GM23338 (cell line): ENCODE measurements around the gene ZNF385B. TPM values are rescaled to one million over a fixed set of nuclear protein-coding genes. Genes with fewer than 3 reads are reported as not detected.
A peak's percentile ranks its signal among the peaks of the same experiment; 100 is the strongest.

Experiments used
- ATAC-seq: fragments of 200-7000 bp; cut with Tn5 transposase; 3 replicates; pipeline ENCODE4 v1.9.1; 2020
- DNase-seq: peaks from one replicate; pipeline ENCODE4 v3.0.0-alpha.2; 2015; ENCODE audit warnings: low spot score
- H2AFZ ChIP-seq: fragments of 200-600 bp; sonication (generic); 2 replicates; pipeline ENCODE4 v1.8.0; 2016; ENCODE audit warnings: antibody characterized with exemption, mild to moderate bottlenecking, moderate library complexity
- H3F3A ChIP-seq: fragments of 200-600 bp; sonication (generic); replicated peaks from 2 replicates; pipeline ENCODE4 v1.8.0; 2017; ENCODE audit warnings: antibody characterized with exemption, mixed run types, low read depth
- H3K27ac ChIP-seq: fragments of 200-600 bp; sonication (generic); 2 replicates; pipeline ENCODE4 v1.6.1; 2016; ENCODE audit warnings: low read depth
- H3K27me3 ChIP-seq: fragments of 200-600 bp; sonication (generic); 2 replicates; pipeline ENCODE4 v1.8.0; 2016; ENCODE audit warnings: mild to moderate bottlenecking, mixed run types, moderate library complexity; ENCODE audit not compliant: insufficient read depth
- H3K36me3 ChIP-seq: fragments of 200-600 bp; sonication (generic); 2 replicates; pipeline ENCODE4 v1.8.0; 2016; ENCODE audit warnings: mild to moderate bottlenecking; ENCODE audit not compliant: insufficient read depth
- H3K4me1 ChIP-seq: fragments of 200-600 bp; sonication (generic); 2 replicates; pipeline ENCODE4 v1.8.0; 2016; ENCODE audit warnings: mild to moderate bottlenecking, moderate library complexity; ENCODE audit not compliant: insufficient read depth
- H3K4me2 ChIP-seq: fragments of 200-600 bp; sonication (generic); 2 replicates; pipeline ENCODE4 v1.7.1; 2017; ENCODE audit warnings: mixed run types
- H3K4me3 ChIP-seq: fragments of 200-600 bp; sonication (generic); 2 replicates; pipeline ENCODE4 v1.6.1; 2016; ENCODE audit warnings: mixed run types
- H3K79me2 ChIP-seq: fragments of 200-600 bp; sonication (generic); replicated peaks from 2 replicates; pipeline ENCODE4 v1.8.0; 2017; ENCODE audit warnings: mild to moderate bottlenecking; ENCODE audit not compliant: insufficient read depth
- H3K9me2 ChIP-seq: fragments of 200-600 bp; sonication (generic); 2 replicates; pipeline ENCODE4 v1.8.0; 2017; ENCODE audit not compliant: insufficient read depth
- H4K20me1 ChIP-seq: fragments of 200-600 bp; sonication (generic); replicated peaks from 2 replicates; pipeline ENCODE4 v1.8.0; 2017; ENCODE audit warnings: mild to moderate bottlenecking; ENCODE audit not compliant: insufficient read depth
- H3K27ac Mint-ChIP-seq: 2 replicates; pipeline ENCODE4 v1.8.0; 2020; ENCODE audit warnings: inconsistent platforms, mild to moderate bottlenecking, moderate library complexity, mixed read lengths
- H3K27me3 Mint-ChIP-seq: 3 replicates; pipeline ENCODE4 v1.8.0; 2022; ENCODE audit warnings: low read depth, mild to moderate bottlenecking, moderate library complexity, mixed read lengths, inconsistent platforms; ENCODE audit not compliant: insufficient read depth, poor library complexity
- H3K36me3 Mint-ChIP-seq: 3 replicates; pipeline ENCODE4 v1.8.0; 2021; ENCODE audit warnings: low read depth, mild to moderate bottlenecking, inconsistent platforms, moderate library complexity, mixed read lengths
- H3K4me1 Mint-ChIP-seq: 3 replicates; pipeline ENCODE4 v1.8.0; 2020; ENCODE audit warnings: mild to moderate bottlenecking, inconsistent platforms, mixed read lengths
- H3K4me3 Mint-ChIP-seq: 3 replicates; pipeline ENCODE4 v1.8.0; 2021; ENCODE audit warnings: moderate library complexity, mild to moderate bottlenecking, inconsistent platforms, mixed read lengths
- H3K9me3 Mint-ChIP-seq: 3 replicates; pipeline ENCODE4 v1.8.0; 2020; ENCODE audit warnings: moderate library complexity, mild to moderate bottlenecking, inconsistent platforms, mixed read lengths
- CREB1 ChIP-seq: fragments of 250-450 bp; sonication (Bioruptor Pico); IDR thresholded peaks from 2 replicates; pipeline ENCODE4 v1.5.0; 2020; ENCODE audit warnings: low read depth, mild to moderate bottlenecking, moderate library complexity
- EZH2phosphoT487 ChIP-seq: fragments of 200-600 bp; sonication (generic); IDR thresholded peaks from one replicate; pipeline ENCODE4 v1.8.1; 2018; ENCODE audit warnings: antibody characterized with exemption; ENCODE audit not compliant: unreplicated experiment
- JUNB ChIP-seq: IDR thresholded peaks from one replicate; pipeline ENCODE4 v1.6.1; 2016; ENCODE audit warnings: antibody characterized with exemption; ENCODE audit not compliant: unreplicated experiment
- polyA plus RNA-seq: library from polyadenylated mRNA; unstranded; fragments of >200 nt; fragmentation: Nextera tagmentation; extraction: Ambion mirVana; gene quantifications from 2 replicates; pipeline ENCODE4 v1.2.1, GENCODE V29; 2016
- total RNA-seq: library from RNA; depleted of rRNA; stranded (reverse); fragments of >200 nt; shearing (Covaris generic); gene quantifications from 2 replicates; pipeline ENCODE4 v1.2.3, GENCODE V29; 2014
- TF ChIP-seq, protein P1 (sequence below): fragments of 250-450 bp; sonication (Bioruptor Pico); IDR thresholded peaks from 2 replicates; pipeline ENCODE4 v1.5.0; 2020; ENCODE audit warnings: mild to moderate bottlenecking, moderate library complexity
- TF ChIP-seq, protein P2 (sequence below): IDR thresholded peaks from 2 replicates; pipeline ENCODE4 v1.6.1; 2016; ENCODE audit warnings: antibody characterized with exemption

ZNF385B gene
- total and polyA plus RNA-seq, 2 experiments from 2014 or later: 1.5 to 4.6 TPM

DNA sequence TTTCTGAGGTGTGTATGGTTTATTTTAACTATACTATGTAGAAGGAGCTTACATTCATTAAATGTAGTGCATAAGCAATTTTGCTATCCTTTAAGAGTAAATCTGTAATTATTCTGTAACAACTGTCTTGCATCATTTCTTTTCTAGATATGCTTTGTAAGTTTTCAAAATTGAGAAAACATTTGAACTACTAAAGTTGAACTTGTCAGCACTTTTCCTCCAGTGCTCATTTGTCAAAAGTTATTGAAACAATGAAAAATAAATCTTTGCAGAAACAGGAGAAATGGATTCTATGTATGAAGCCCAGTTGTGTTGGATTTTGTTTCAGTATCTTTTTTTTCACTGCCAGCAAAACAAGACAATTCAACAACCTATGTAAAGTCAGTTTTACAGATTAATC is 14.5 kb upstream of the ZNF385B start (continued):
- TF ChIP-seq, protein P1, sequence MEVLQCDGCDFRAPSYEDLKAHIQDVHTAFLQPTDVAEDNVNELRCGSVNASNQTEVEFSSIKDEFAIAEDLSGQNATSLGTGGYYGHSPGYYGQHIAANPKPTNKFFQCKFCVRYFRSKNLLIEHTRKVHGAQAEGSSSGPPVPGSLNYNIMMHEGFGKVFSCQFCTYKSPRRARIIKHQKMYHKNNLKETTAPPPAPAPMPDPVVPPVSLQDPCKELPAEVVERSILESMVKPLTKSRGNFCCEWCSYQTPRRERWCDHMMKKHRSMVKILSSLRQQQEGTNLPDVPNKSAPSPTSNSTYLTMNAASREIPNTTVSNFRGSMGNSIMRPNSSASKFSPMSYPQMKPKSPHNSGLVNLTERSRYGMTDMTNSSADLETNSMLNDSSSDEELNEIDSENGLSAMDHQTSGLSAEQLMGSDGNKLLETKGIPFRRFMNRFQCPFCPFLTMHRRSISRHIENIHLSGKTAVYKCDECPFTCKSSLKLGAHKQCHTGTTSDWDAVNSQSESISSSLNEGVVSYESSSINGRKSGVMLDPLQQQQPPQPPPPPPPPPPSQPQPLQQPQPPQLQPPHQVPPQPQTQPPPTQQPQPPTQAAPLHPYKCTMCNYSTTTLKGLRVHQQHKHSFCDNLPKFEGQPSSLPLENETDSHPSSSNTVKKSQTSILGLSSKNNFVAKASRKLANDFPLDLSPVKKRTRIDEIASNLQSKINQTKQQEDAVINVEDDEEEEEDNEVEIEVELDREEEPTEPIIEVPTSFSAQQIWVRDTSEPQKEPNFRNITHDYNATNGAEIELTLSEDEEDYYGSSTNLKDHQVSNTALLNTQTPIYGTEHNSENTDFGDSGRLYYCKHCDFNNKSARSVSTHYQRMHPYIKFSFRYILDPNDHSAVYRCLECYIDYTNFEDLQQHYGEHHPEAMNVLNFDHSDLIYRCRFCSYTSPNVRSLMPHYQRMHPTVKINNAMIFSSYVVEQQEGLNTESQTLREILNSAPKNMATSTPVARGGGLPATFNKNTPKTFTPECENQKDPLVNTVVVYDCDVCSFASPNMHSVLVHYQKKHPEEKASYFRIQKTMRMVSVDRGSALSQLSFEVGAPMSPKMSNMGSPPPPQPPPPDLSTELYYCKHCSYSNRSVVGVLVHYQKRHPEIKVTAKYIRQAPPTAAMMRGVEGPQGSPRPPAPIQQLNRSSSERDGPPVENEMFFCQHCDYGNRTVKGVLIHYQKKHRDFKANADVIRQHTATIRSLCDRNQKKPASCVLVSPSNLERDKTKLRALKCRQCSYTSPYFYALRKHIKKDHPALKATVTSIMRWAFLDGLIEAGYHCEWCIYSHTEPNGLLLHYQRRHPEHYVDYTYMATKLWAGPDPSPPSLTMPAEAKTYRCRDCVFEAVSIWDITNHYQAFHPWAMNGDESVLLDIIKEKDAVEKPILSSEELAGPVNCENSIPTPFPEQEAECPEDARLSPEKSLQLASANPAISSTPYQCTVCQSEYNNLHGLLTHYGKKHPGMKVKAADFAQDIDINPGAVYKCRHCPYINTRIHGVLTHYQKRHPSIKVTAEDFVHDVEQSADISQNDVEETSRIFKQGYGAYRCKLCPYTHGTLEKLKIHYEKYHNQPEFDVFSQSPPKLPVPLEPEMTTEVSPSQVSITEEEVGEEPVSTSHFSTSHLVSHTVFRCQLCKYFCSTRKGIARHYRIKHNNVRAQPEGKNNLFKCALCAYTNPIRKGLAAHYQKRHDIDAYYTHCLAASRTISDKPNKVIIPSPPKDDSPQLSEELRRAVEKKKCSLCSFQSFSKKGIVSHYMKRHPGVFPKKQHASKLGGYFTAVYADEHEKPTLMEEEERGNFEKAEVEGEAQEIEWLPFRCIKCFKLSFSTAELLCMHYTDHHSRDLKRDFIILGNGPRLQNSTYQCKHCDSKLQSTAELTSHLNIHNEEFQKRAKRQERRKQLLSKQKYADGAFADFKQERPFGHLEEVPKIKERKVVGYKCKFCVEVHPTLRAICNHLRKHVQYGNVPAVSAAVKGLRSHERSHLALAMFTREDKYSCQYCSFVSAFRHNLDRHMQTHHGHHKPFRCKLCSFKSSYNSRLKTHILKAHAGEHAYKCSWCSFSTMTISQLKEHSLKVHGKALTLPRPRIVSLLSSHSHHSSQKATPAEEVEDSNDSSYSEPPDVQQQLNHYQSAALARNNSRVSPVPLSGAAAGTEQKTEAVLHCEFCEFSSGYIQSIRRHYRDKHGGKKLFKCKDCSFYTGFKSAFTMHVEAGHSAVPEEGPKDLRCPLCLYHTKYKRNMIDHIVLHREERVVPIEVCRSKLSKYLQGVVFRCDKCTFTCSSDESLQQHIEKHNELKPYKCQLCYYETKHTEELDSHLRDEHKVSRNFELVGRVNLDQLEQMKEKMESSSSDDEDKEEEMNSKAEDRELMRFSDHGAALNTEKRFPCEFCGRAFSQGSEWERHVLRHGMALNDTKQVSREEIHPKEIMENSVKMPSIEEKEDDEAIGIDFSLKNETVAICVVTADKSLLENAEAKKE (CRISPR knock-in tag): no peak
- TF ChIP-seq, protein P2, sequence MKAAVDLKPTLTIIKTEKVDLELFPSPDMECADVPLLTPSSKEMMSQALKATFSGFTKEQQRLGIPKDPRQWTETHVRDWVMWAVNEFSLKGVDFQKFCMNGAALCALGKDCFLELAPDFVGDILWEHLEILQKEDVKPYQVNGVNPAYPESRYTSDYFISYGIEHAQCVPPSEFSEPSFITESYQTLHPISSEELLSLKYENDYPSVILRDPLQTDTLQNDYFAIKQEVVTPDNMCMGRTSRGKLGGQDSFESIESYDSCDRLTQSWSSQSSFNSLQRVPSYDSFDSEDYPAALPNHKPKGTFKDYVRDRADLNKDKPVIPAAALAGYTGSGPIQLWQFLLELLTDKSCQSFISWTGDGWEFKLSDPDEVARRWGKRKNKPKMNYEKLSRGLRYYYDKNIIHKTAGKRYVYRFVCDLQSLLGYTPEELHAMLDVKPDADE: no peak
- no peak for TF ChIP-seq CREB1 (CRISPR knock-in tag)

DNA sequence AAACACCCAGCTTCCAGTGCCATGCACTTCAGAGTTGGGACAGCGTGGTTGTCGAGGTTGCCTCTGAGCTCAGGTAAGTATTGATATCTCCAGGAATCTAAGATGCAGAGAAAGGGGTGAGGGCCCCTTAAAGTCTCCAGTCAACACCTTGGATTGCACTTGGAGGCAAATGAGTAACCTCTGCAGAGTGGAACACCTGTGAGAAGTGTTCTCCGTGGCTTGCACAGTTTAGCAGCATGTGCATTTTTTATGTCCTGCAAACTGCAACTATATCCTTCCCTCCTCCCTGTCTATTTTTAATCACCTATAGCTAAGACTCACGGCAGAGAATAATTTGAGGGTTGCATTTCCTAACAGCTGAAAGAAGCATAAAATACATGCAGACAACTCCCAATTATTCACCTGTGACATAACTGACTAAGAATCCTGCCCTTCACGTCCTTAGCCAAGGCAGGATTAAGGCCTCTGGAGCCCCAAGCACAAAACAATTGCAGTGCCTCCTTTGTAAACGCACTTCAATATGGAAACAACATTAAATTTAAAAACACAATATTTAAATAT is 1.6 kb upstream of the ZNF385B start:
- Mint-ChIP-seq H3K4me3 (no peak overlapping the region), H3K27ac (no peak overlapping the region), H3K9me3 (no peaks in the 10 kb centered on the region), H3K27me3 (peaks cover 28% of the 10 kb centered on the region), H3K4me1 (peaks cover 23% of the 10 kb centered on the region), H3K36me3 (no peaks in the 10 kb centered on the region)
- Histone ChIP-seq H3K4me2 (peak overlapping the region; percentile 98; the same call in 1 of the 2 replicates), H4K20me1 (0 out of 2 replicates have a peak, but pooled peaks cover 4% of the 10 kb centered on the region), H3K9me2 (no peaks in the 10 kb centered on the region), H3K79me2 (no peaks in the 10 kb centered on the region), H2AFZ (no peak overlapping the region), H3K27me3 (peaks cover 55% of the 10 kb centered on the region), H3K27ac (no peak overlapping the region), H3K4me3 (no peak overlapping the region), H3K4me1 (peaks cover 13% of the 10 kb centered on the region; the same call in 1 of the 2 replicates), H3F3A (no peaks in the 10 kb centered on the region), H3K36me3 (no peaks in the 10 kb centered on the region)
- ATAC-seq (no peak), DNase-seq (no peak)
- TF ChIP-seq CREB1 (CRISPR knock-in tag) (no peak), JUNB (no peak), EZH2phosphoT487 (no peak)
- TF ChIP-seq, protein P1 (CRISPR knock-in tag): no peak
